ENCODE results near the gene CHTF8.
A peak's percentile ranks its signal among the peaks of the same experiment; 100 is the strongest.

- TF ChIP-seq, protein P1, sequence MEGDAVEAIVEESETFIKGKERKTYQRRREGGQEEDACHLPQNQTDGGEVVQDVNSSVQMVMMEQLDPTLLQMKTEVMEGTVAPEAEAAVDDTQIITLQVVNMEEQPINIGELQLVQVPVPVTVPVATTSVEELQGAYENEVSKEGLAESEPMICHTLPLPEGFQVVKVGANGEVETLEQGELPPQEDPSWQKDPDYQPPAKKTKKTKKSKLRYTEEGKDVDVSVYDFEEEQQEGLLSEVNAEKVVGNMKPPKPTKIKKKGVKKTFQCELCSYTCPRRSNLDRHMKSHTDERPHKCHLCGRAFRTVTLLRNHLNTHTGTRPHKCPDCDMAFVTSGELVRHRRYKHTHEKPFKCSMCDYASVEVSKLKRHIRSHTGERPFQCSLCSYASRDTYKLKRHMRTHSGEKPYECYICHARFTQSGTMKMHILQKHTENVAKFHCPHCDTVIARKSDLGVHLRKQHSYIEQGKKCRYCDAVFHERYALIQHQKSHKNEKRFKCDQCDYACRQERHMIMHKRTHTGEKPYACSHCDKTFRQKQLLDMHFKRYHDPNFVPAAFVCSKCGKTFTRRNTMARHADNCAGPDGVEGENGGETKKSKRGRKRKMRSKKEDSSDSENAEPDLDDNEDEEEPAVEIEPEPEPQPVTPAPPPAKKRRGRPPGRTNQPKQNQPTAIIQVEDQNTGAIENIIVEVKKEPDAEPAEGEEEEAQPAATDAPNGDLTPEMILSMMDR (IDR thresholded peaks at IDR 0.05): peak; percentile 93
- TF ChIP-seq TAF1 (IDR thresholded peaks at IDR 0.05; ENCODE audit: borderline replicate concordance, low read depth, low read length): no peak
- no peak for TF ChIP-seq REST (IDR thresholded peaks at IDR 0.05; ENCODE audit: low read depth, low read length)
- TF ChIP-seq POLR2AphosphoS5 (IDR thresholded peaks at IDR 0.05; ENCODE audit: low read depth, low read length): no peak
- TF ChIP-seq, protein P2, sequence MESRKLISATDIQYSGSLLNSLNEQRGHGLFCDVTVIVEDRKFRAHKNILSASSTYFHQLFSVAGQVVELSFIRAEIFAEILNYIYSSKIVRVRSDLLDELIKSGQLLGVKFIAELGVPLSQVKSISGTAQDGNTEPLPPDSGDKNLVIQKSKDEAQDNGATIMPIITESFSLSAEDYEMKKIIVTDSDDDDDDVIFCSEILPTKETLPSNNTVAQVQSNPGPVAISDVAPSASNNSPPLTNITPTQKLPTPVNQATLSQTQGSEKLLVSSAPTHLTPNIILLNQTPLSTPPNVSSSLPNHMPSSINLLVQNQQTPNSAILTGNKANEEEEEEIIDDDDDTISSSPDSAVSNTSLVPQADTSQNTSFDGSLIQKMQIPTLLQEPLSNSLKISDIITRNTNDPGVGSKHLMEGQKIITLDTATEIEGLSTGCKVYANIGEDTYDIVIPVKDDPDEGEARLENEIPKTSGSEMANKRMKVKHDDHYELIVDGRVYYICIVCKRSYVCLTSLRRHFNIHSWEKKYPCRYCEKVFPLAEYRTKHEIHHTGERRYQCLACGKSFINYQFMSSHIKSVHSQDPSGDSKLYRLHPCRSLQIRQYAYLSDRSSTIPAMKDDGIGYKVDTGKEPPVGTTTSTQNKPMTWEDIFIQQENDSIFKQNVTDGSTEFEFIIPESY (IDR thresholded peaks at IDR 0.05; ENCODE audit: borderline replicate concordance, low read depth): no peak
- TF ChIP-seq FOXM1 (IDR thresholded peaks at IDR 0.05; ENCODE audit: low read depth): no peak
- no peak for TF ChIP-seq CHD2 (IDR thresholded peaks at IDR 0.05; ENCODE audit: low read length, partially characterized antibody)
- no peak for TF ChIP-seq FOXJ3 (CRISPR knock-in tag; IDR thresholded peaks at IDR 0.05)
- no peak for TF ChIP-seq EP300 (IDR thresholded peaks at IDR 0.05; ENCODE audit: borderline replicate concordance in 1 of 2, low read depth in 1 of 2, low read length in 1 of 2)
- TF ChIP-seq MAX (IDR thresholded peaks at IDR 0.05; ENCODE audit: low read depth): no peak
- TF ChIP-seq NRF1 (IDR thresholded peaks at IDR 0.05; ENCODE audit: low read depth, low read length): no peak
- no peak for TF ChIP-seq TEAD4 (IDR thresholded peaks at IDR 0.05; ENCODE audit: borderline replicate concordance, insufficient read depth)
- no peak for TF ChIP-seq MXI1 (IDR thresholded peaks at IDR 0.05; ENCODE audit: low read depth, low read length)
Observed at GRCh38 chr16:69150146-69150865, 17.9 kb upstream of the CHTF8 start.

Measured in SK-N-SH (cell line).